ENCODE data around the gene LMBR1. TPM values are rescaled to one million over a fixed set of nuclear protein-coding genes. Genes with fewer than 3 reads are reported as not detected.
"Not testable (repeated sequence)": the region's sequence is repeated elsewhere in the genome, so short reads cannot be mapped to it uniquely, and the experiment has no call there.

The LMBR1 gene
- total RNA-seq, 3 donors from 2014 or later = 31.8 to 37.4 (median 36.2) TPM

GRCh38 chr7:156638443-156639077 is 254.4 kb downstream of the LMBR1 start:
- DNase-seq (no peak), ATAC-seq (no peak)
- Mint-ChIP-seq H3K27me3 (ENCODE audit: low read depth) (peaks cover 18% of the 10 kb centered on the region), H3K36me3 (ENCODE audit: insufficient read depth) (no peaks in the 10 kb centered on the region), H3K4me3 (no peak overlapping the region), H3K4me1 (ENCODE audit: low read depth) (peaks cover 11% of the 10 kb centered on the region), H3K9me3 (peaks cover 8% of the 10 kb centered on the region)

- not testable (repeated sequence) for ATAC-seq; H3K4me3 Mint-ChIP-seq; DNase-seq; H3K36me3 Mint-ChIP-seq (ENCODE audit: insufficient read depth); H3K9me3 Mint-ChIP-seq
- H3K4me1 Mint-ChIP-seq (ENCODE audit: low read depth) = peaks cover 11% of the 10 kb centered on the region
- peaks cover 19% of the 10 kb centered on the region for H3K27me3 Mint-ChIP-seq (ENCODE audit: low read depth)
These were observed 255.9 kb downstream of the LMBR1 start for GRCh38 chr7:156637093-156637492.

DNA sequence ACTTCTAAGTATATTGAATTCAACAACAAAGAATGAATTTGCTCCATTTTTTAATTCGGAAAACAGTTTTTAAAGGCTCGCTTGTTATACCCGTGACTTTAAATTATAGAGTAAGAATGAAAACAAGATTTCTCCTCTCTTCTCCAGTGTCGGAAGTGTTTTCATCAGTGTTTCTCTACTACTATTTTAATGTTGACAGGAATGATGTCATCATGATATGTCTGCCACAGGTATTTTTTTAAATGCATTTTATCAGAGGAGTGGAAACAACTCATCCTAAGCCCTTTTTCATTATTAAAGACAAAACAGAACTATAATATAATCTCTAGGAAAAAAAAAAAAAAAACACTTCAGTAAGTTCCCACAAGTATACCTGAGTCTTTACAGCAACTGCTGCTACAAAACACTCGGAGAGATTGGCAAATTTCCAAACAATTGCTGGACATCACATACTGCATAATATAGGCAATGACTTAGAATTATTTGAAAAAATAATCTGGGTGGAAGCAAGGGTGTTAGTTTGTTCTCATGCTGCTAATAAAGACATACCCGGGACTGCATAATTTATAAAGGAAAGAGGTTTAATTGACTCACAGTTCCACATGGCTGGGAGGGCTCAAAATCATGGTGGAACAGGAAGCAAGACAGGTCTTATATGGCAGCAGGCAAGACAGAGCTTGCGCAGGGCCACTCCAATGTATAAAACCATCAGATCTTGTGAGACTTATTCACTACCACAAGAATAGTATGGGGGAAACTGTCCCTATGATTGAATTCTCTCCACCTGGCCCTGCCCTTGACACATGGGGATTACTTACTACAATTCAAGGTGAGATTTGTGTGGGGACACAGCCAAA is 257.2 kb downstream of the LMBR1 start:
- peaks cover 11% of the 10 kb centered on the region for H3K27me3 Mint-ChIP-seq (ENCODE audit: low read depth)
- peaks cover 3% of the 10 kb centered on the region for H3K4me1 Mint-ChIP-seq (ENCODE audit: low read depth)
- no peaks in the 10 kb centered on the region for H3K36me3 Mint-ChIP-seq (ENCODE audit: insufficient read depth)
- no peak overlapping the region for H3K4me3 Mint-ChIP-seq
- ATAC-seq (no peak), DNase-seq (no peak)
- peaks cover 8% of the 10 kb centered on the region for H3K9me3 Mint-ChIP-seq

- H3K4me1 Mint-ChIP-seq (ENCODE audit: low read depth) = no peaks in the 10 kb centered on the region
- H3K4me3 Mint-ChIP-seq = no peak overlapping the region
These were observed 258.9 kb downstream of the LMBR1 start for GRCh38 chr7:156634117-156634516.

DNA sequence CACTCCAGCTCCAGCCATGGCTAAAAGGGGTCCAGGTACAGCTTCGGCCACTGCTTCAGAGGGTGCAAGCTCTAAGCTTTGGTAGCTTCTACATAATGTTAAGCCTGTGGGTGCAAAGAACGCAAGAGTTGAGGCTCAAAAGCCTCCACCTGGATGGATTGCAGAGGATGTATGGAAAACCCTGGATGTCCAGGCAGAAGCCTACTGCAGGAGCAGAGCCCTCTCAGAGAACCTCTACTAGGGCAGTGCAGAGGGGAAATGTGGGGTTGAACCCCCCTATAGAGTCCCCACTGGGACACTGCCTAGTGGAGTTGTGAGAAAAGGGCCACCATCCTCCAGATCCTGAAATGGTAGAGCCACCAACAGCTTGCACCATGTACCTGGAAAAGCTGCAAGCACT is 263.1 kb downstream of the LMBR1 start:
- no peaks in the 10 kb centered on the region for H3K4me1 Mint-ChIP-seq (ENCODE audit: low read depth)
- peaks cover 17% of the 10 kb centered on the region for H3K9me3 Mint-ChIP-seq
- H3K4me3 Mint-ChIP-seq = no peak overlapping the region
- H3K36me3 Mint-ChIP-seq (ENCODE audit: insufficient read depth) = no peaks in the 10 kb centered on the region
- ATAC-seq (no peak), DNase-seq (no peak)
- peaks cover 9% of the 10 kb centered on the region for H3K27me3 Mint-ChIP-seq (ENCODE audit: low read depth)

More at GRCh38 chr7:156634117-156634516, 258.9 kb downstream of the LMBR1 start:
- Mint-ChIP-seq H3K9me3 (peaks cover 8% of the 10 kb centered on the region), H3K36me3 (ENCODE audit: insufficient read depth) (no peaks in the 10 kb centered on the region), H3K27me3 (ENCODE audit: low read depth) (peaks cover 11% of the 10 kb centered on the region)
- DNase-seq (no peak), ATAC-seq (no peak)

GRCh38 chr7:156628562-156628961 is 264.4 kb downstream of the LMBR1 start:
- no peak for ATAC-seq
- H3K4me1 Mint-ChIP-seq (ENCODE audit: low read depth) = no peaks in the 10 kb centered on the region
- H3K9me3 Mint-ChIP-seq = peaks cover 17% of the 10 kb centered on the region
- H3K36me3 Mint-ChIP-seq (ENCODE audit: insufficient read depth) = no peaks in the 10 kb centered on the region
- H3K4me3 Mint-ChIP-seq = no peak overlapping the region
- no peak for DNase-seq
- peaks cover 9% of the 10 kb centered on the region for H3K27me3 Mint-ChIP-seq (ENCODE audit: low read depth)

Other genes starting within 250 kb of the LMBR1 start
- gene NOM1, start 56.5 kb upstream of the LMBR1 start, total RNA-seq = 10 to 100 TPM; 46.3 to 49.3 (median 47.4) TPM
- gene MNX1, start 117.5 kb upstream of the LMBR1 start, total RNA-seq = not detected
- gene UBE3C, start 245.7 kb upstream of the LMBR1 start, total RNA-seq = 10 to 100 TPM; 94.2 to 95.7 (median 94.6) TPM

Measured in activated T-cell treated with anti-CD3 and anti-CD28 coated beads, Interleukin-2, amount 50 U/mL, for 4 hours (primary cell).